K562 (cell line): ENCODE results near the gene MBOAT2. TPM values are rescaled to one million over a fixed set of nuclear protein-coding genes. Genes with fewer than 3 reads are reported as not detected.

Experiments used
- ATAC-seq: fragments of 200-7000 bp; cut with Tn5 transposase; 3 replicates; pipeline ENCODE4 v1.9.1; 2020; ENCODE audit warnings: moderate library complexity
- BruUV-seq: library from RNA; stranded (reverse); fragments of 400-500 nt; replicated peaks from 2 replicates; lab custom pipeline; 2021; lab: Mats Ljungman, UMichigan
- CTCF ChIA-PET: fragments of 300-600 bp; formaldehyde crosslinking; extraction: SDS; loops from one replicate; lab custom pipeline; 2021; ENCODE audit warnings: low intra/inter-chr PET ratio; lab: Yijun Ruan, JAX
- POLR2A ChIA-PET: fragments of 300-600, 350-650 bp; sonication (Branson Sonifier 250); formaldehyde crosslinking; extraction: SDS; loops from one replicate; lab custom pipeline; 2021; ENCODE audit warnings: antibody characterized with exemption, inconsistent platforms; lab: Yijun Ruan, JAX
- DNase-seq, 4 experiments: peaks; one replicate each; pipeline versions ENCODE4 v3.0.0 to v3.0.0-alpha.2; 2011 to 2018; ENCODE audit warnings: low spot score in 3 of 4, mixed read lengths in 3 of 4; ENCODE audit errors: extremely low read depth in 1 of 4
- FAIRE-seq: peaks from 2 replicates; lab custom pipeline; 2011; peaks lifted over from hg19 to GRCh38; lab: Jason Lieb, UNC
- H2AFZ ChIP-seq: 2 replicates; pipeline ENCODE4 v1.6.0; 2011; ENCODE audit warnings: low read depth, low read length, control low read depth, inconsistent platforms
- H3K27ac ChIP-seq: fragments of 200-600 bp; 3 replicates; pipeline ENCODE4 v1.8.0; 2011; ENCODE audit warnings: low read depth, mild to moderate bottlenecking, control low read depth, inconsistent platforms, low read length, moderate library complexity, mixed read lengths; ENCODE audit errors: extremely low read depth
- H3K27me3 ChIP-seq, 2 experiments: fragments of 300-600 bp in 1 of 2; 2 replicates in 1 of 2; 3 replicates in 1 of 2; pipeline versions ENCODE4 v1.6.0 to v1.8.0; 2011; ENCODE audit warnings: inconsistent platforms in 2 of 2, low read length in 2 of 2, mild to moderate bottlenecking in 1 of 2, mixed read lengths in 1 of 2, moderate library complexity in 1 of 2; ENCODE audit not compliant: control insufficient read depth in 2 of 2, insufficient read depth in 2 of 2
- H3K36me3 ChIP-seq: fragments of 300-600 bp; 3 replicates; pipeline ENCODE4 v1.8.0; 2011; ENCODE audit warnings: mild to moderate bottlenecking, low read length, inconsistent platforms; ENCODE audit not compliant: control insufficient read depth, insufficient read depth
- H3K4me1 ChIP-seq, 2 experiments: fragments of 200-600 bp in 1 of 2; replicated peaks in 1 of 2; 2 replicates in 1 of 2; 3 replicates in 1 of 2; pipeline versions ENCODE4 v1.5.1 to v1.8.0; 2011; ENCODE audit warnings: inconsistent platforms in 2 of 2, low read length in 2 of 2, mild to moderate bottlenecking in 1 of 2, mixed read lengths in 1 of 2, moderate library complexity in 1 of 2; ENCODE audit not compliant: control insufficient read depth in 2 of 2, insufficient read depth in 2 of 2
- H3K4me2 ChIP-seq: 2 replicates; pipeline ENCODE4 v1.6.1; 2011; ENCODE audit warnings: low read length, control low read depth, inconsistent platforms, mixed read lengths; ENCODE audit not compliant: insufficient read depth
- H3K4me3 ChIP-seq: fragments of 200-600 bp; sonication (generic), shearing (Covaris generic); 2 replicates; pipeline ENCODE4 v1.5.1; 2016; ENCODE audit warnings: control low read depth, inconsistent platforms
- H3K79me2 ChIP-seq: fragments of 200-600 bp; 3 replicates; pipeline ENCODE4 v1.8.0; 2011; ENCODE audit warnings: low read length, inconsistent platforms; ENCODE audit not compliant: control insufficient read depth, insufficient read depth
- H3K9ac ChIP-seq, 2 experiments: 2 replicates each; pipeline versions ENCODE4 v1.6.0 to v1.6.1; 2011; ENCODE audit warnings: low read depth in 2 of 2, low read length in 2 of 2, control low read depth in 1 of 2, inconsistent platforms in 1 of 2, mild to moderate bottlenecking in 1 of 2, mixed read lengths in 1 of 2; ENCODE audit not compliant: insufficient read depth in 1 of 2
- H3K9me1 ChIP-seq: one replicate; pipeline ENCODE4 v1.6.0; 2011; ENCODE audit warnings: inconsistent platforms, mild to moderate bottlenecking, low read length, moderate library complexity; ENCODE audit not compliant: control insufficient read depth, insufficient read depth
- H3K9me3 ChIP-seq: replicated peaks from 2 replicates; pipeline ENCODE4 v1.5.1; 2011; ENCODE audit warnings: low read depth, low read length, inconsistent platforms; ENCODE audit not compliant: control insufficient read depth, insufficient read depth
- H4K20me1 ChIP-seq: replicated peaks from 2 replicates; pipeline ENCODE4 v1.6.1; 2011; ENCODE audit warnings: low read length, inconsistent platforms, mixed read lengths; ENCODE audit not compliant: control insufficient read depth, insufficient read depth
- CEBPG ChIP-seq, 3 experiments: fragments of 200-800 bp in 1 of 3; sonication (Bioruptor generic) in 1 of 3; sonication (generic) in 1 of 3; formaldehyde crosslinking in 1 of 3; IDR thresholded peaks in 2 of 3; conservative IDR thresholded peaks in 1 of 3; 2 replicates each; pipeline versions ENCODE4 v1.6.1 to v1.8.0; 2016 to 2022; ENCODE audit warnings: missing compliant biosample characterization in 2 of 3, missing genetic modification characterization in 2 of 3, mild to moderate bottlenecking in 1 of 3, missing genetic modification reagents in 1 of 3
- MGA ChIP-seq: fragments of 450-650 bp; IDR thresholded peaks from 2 replicates; pipeline ENCODE4 v1.6.1; 2016; ENCODE audit warnings: mild to moderate bottlenecking, moderate library complexity
- MTF1 ChIP-seq: fragments of 250-450 bp; sonication (Bioruptor Pico); IDR thresholded peaks from 2 replicates; pipeline ENCODE4 v1.9.0; 2021; ENCODE audit warnings: moderate library complexity, mild to moderate bottlenecking, inconsistent platforms, borderline replicate concordance
- NEUROD1 ChIP-seq: fragments of 150-350 bp; IDR thresholded peaks from 2 replicates; pipeline ENCODE4 v1.6.1; 2014; ENCODE audit warnings: borderline replicate concordance, low read length, low read depth; ENCODE audit not compliant: partially characterized antibody
- RBM39 ChIP-seq: fragments of 200-400 bp; formaldehyde crosslinking; optimal IDR thresholded peaks from 2 replicates; pipeline ENCODE3; 2018; ENCODE audit warnings: low read depth, low read length
- RCOR1 ChIP-seq, 2 experiments: IDR thresholded peaks; 2 replicates each; pipeline ENCODE4 v1.6.1; 2012; ENCODE audit warnings: low read depth in 2 of 2, low read length in 2 of 2, borderline replicate concordance in 1 of 2, improper control_type of control experiment in 1 of 2
- RFX7 ChIP-seq: fragments of 250-450 bp; sonication (Bioruptor Pico); IDR thresholded peaks from 2 replicates; pipeline ENCODE4 v1.5.1; 2021; ENCODE audit warnings: mild to moderate bottlenecking
- SOX6 ChIP-seq: fragments of 450-650 bp; IDR thresholded peaks from 2 replicates; pipeline ENCODE4 v1.6.1; 2014; ENCODE audit warnings: mild to moderate bottlenecking
- STAT5A ChIP-seq: IDR thresholded peaks from 2 replicates; pipeline ENCODE4 v1.6.1; 2012; ENCODE audit warnings: low read length, inconsistent platforms, borderline replicate concordance
- WGBS: fragments of 100-300 bp; shearing (Covaris generic); methylation state at CpG from one replicate; pipeline ENCODE4 v1.1.6; 2016; ENCODE audit warnings: low coverage, mixed read lengths; ENCODE audit not compliant: insufficient coverage; ENCODE audit errors: missing lambda C conversion rate; 5-methylcytosine and 5-hydroxymethylcytosine counted together
- in situ Hi-C: fragments of 300-500 bp; cut with MboI; formaldehyde crosslinking; loops from 4 replicates; pipeline ENCODE4 v1.15.0; 2018; ENCODE audit warnings: inconsistent platforms, mixed read lengths
- intact Hi-C: fragments of 100-400 bp; cut with micrococcal nuclease; formaldehyde crosslinking; loops from 2 replicates; pipeline ENCODE4 v1.14.2; 2022
- polyA plus RNA-seq, 8 experiments: library from polyadenylated mRNA; depleted of rRNA in 4 of 8; stranded (reverse) in 5 of 8; unstranded in 3 of 8; fragments of >200 nt; fragmentation: Nextera tagmentation in 2 of 8; fragmentation: Illumina TruSeq in 1 of 8; extraction: Ambion mirVana in 2 of 8; extraction: Trizol in 1 of 8; gene quantifications; 2 replicates each; pipeline versions ENCODE4 v1.2.1 to v1.2.3, GENCODE V29; 2011 to 2014; ENCODE audit warnings: inconsistent platforms in 1 of 8, missing spikeins in 1 of 8
- total RNA-seq, 7 experiments: library from RNA; depleted of rRNA in 6 of 7; stranded (reverse); fragments of >200 nt in 6 of 7; fragmentation: Illumina TruSeq in 2 of 7; extraction: Trizol in 2 of 7; gene quantifications; 2 replicates each; pipeline versions ENCODE4 v1.2.1 to v1.2.3, GENCODE V29; 2011 to 2021; ENCODE audit warnings: low replicate concordance in 1 of 7

The MBOAT2 gene
- total and polyA plus RNA-seq, 9 of the 15 experiments (the other 6 are each of a cell fraction or from before 2014, with no cell fraction given), result 8.4 to 122 (median 27.6) TPM

- no peaks in the 10 kb centered on the region for H3K79me2 ChIP-seq
- H3K9me1 ChIP-seq, result no peaks in the 10 kb centered on the region
- in situ Hi-C loops (no loop called here), intact Hi-C loops (no loop called here)
- peak overlapping the region; percentile 7; the same call in 1 of the 2 replicates for H3K4me2 ChIP-seq
- no peak overlapping the region for H3K9ac ChIP-seq
- BruUV-seq, result no TSS peak
- ChIA-PET POLR2A (interaction anchor here (0.7 to 1.8 kb wide), 4 partner anchors 10 to 164 kb away, joined by 3 to 8 read pairs (median 3); no protein-coding TSS in a partner anchor), CTCF (no interaction called here)
- no peaks in the 10 kb centered on the region for H4K20me1 ChIP-seq
- no peak overlapping the region for H2AFZ ChIP-seq
- no peaks in the 10 kb centered on the region for H3K9me3 ChIP-seq
- FAIRE-seq (peak; percentile 93), ATAC-seq (peak; percentile 94), DNase-seq (peak; percentile 65 to 87 (median 73))
- no peak overlapping the region for H3K4me3 ChIP-seq
- H3K4me1 ChIP-seq, result peaks cover 0 to 32% of the 10 kb centered on the region in 2 experiments; a peak in 3 of 5 replicates
- 0 out of 3 replicates have a peak, but pooled peaks cover 4% of the 10 kb centered on the region for H3K36me3 ChIP-seq
- no peak overlapping the region for H3K27ac ChIP-seq
- no peaks in the 10 kb centered on the region for H3K27me3 ChIP-seq
- WGBS, result 12% methylated on average over 10 of the region's 10 CpGs
- no peak for TF ChIP-seq RFX7 (CRISPR knock-in tag)
- no peak for TF ChIP-seq CEBPG (CRISPR knock-in tag; IDR thresholded peaks at IDR 0.05)
- TF ChIP-seq CEBPG (tag; conservative IDR thresholded peaks at IDR 0.05 in 1 of 2, IDR thresholded peaks at IDR 0.05 in 1 of 2), result no peak
- TF ChIP-seq RBM39, result no peak
- TF ChIP-seq NEUROD1, result no peak
- TF ChIP-seq RCOR1 (IDR thresholded peaks at IDR 0.05; ENCODE audit: borderline replicate concordance in 1 of 2, low read depth in 2 of 2, low read length in 2 of 2), result peak in 1 of 2 experiments; percentile 60; a peak in 1 of 4 replicates
- TF ChIP-seq STAT5A, result no peak
- no peak for TF ChIP-seq MGA
- no peak for TF ChIP-seq SOX6
- TF ChIP-seq MTF1, result no peak
These were observed 151.5 kb downstream of the MBOAT2 start for GRCh38 chr2:8851811-8852560.
